Nephron progenitor cell (in vitro differentiated cells): Measurements from ENCODE around the gene MRTO4.

Experiments
- DNase-seq: peaks from one replicate; pipeline ENCODE4 v3.0.0; 2021
- H3K27ac Mint-ChIP-seq: 2 replicates; pipeline ENCODE4 v1.8.0; 2021; ENCODE audit warnings: mild to moderate bottlenecking, moderate library complexity, mixed read lengths
- H3K27me3 Mint-ChIP-seq: 2 replicates; pipeline ENCODE4 v1.8.0; 2021; ENCODE audit warnings: mild to moderate bottlenecking, low read depth, mixed read lengths; ENCODE audit not compliant: poor library complexity
- H3K36me3 Mint-ChIP-seq: 2 replicates; pipeline ENCODE4 v1.8.0; 2021; ENCODE audit warnings: low read depth, mixed read lengths
- H3K4me1 Mint-ChIP-seq: 2 replicates; pipeline ENCODE4 v1.8.0; 2021; ENCODE audit warnings: mixed read lengths
- H3K4me3 Mint-ChIP-seq: 2 replicates; pipeline ENCODE4 v1.8.0; 2021; ENCODE audit warnings: mild to moderate bottlenecking, moderate library complexity, mixed read lengths
- H3K9me3 Mint-ChIP-seq: 2 replicates; pipeline ENCODE4 v1.8.0; 2021; ENCODE audit warnings: mild to moderate bottlenecking, moderate library complexity, mixed read lengths
- CTCF ChIP-seq: fragments of 200-600 bp; sonication (generic); IDR thresholded peaks from 2 replicates; pipeline ENCODE4 v1.5.0; 2021; ENCODE audit warnings: antibody characterized with exemption

The MRTO4 gene

GRCh38 chr1:19305880-19306279, 54.3 kb downstream of the MRTO4 start:
- DNase-seq = no peak
- H3K4me3 Mint-ChIP-seq = no peak overlapping the region
- no peak overlapping the region for H3K27ac Mint-ChIP-seq
- no peaks in the 10 kb centered on the region for H3K27me3 Mint-ChIP-seq
- H3K36me3 Mint-ChIP-seq = peaks cover 72% of the 10 kb centered on the region
- H3K4me1 Mint-ChIP-seq = peaks cover 16% of the 10 kb centered on the region
- no peaks in the 10 kb centered on the region for H3K9me3 Mint-ChIP-seq
- TF ChIP-seq CTCF = no peak

DNA sequence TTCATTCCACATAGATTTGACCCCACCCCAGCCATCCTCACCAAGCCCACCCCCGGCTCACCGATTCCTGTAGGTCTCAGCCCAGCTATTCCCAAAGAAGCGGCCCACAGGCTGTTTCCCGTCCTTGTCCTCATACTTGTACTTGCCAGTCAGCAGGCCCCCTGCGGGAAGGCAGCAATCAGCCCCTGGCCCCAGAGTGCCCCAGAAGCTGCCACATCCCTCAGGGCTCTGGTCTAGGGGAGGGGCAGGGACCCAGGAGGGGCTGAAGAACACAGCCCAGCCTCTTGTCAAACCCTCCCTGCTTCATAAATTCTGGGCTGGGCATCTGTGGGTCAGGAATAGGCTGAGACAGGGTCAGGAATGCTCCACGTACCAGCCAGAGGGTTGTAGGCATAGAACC, 55.3 kb downstream of the MRTO4 start:
- H3K4me3 Mint-ChIP-seq = no peak overlapping the region
- H3K36me3 Mint-ChIP-seq = peaks cover 63% of the 10 kb centered on the region
- no peak for TF ChIP-seq CTCF
- H3K27me3 Mint-ChIP-seq = no peaks in the 10 kb centered on the region
- no peak for DNase-seq
- peaks cover 21% of the 10 kb centered on the region for H3K4me1 Mint-ChIP-seq
- no peaks in the 10 kb centered on the region for H3K9me3 Mint-ChIP-seq
- no peak overlapping the region for H3K27ac Mint-ChIP-seq

DNA sequence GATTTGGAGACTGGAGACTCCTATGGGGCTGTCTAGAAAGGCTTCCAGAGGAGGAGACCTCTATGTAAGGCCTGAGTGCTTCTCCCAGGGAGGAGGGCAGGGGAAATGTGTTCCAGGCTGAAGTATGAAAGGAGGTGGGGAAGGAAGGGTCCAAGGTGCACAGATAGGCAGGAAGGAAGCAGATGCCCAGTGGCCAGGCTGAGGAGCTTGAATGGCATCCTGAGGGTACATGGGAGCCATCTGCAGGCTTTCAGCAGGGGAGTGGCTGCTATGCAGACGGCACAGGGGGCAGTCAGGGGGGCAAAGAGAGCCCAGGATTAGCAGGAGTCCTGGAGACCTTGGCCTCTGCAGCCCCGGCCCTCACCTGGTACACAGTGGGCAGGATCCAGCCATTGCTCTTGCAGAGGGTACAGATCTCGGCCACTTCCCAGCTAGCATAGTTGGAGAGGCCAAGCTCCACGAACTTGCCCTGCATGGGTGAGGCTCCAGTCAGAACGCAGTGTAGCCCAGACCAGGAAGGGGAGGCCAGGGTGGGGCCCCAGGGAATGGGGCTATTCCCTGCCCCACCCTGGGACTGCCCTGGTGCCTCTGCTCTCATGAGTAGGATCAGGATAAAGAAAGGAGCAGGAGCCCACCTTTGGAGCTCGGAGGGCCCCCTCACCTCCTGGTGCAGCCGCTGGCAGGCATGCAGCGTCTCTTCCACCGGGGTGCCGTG, 56.3 kb downstream of the MRTO4 start:
- DNase-seq = no peak
- peaks cover 56% of the 10 kb centered on the region for H3K36me3 Mint-ChIP-seq
- no peaks in the 10 kb centered on the region for H3K27me3 Mint-ChIP-seq
- peaks cover 25% of the 10 kb centered on the region for H3K4me1 Mint-ChIP-seq
- TF ChIP-seq CTCF = no peak
- H3K9me3 Mint-ChIP-seq = no peaks in the 10 kb centered on the region
- H3K4me3 Mint-ChIP-seq = no peak overlapping the region
- H3K27ac Mint-ChIP-seq = peak overlapping the region; percentile 10

DNA sequence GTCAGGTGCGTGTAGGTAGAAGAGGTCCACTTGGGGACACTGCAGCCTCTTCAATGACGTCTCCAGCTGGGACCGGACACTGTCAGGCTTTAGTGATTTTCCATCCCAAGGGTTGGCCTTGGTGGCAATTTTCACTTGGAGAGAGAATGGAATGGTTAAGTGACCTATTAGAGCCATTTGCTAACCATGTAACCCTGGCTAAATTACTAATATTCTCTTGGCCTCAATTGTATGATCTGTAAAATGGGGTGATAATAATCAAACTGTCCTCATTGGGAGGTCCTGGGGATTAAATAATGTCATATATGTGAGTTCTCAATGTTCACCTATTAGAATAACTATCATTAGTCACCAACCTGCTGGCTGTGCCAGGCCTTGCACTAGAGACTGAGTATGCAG, 56.9 kb downstream of the MRTO4 start:
- Mint-ChIP-seq H3K27me3 (no peaks in the 10 kb centered on the region), H3K4me1 (peaks cover 31% of the 10 kb centered on the region), H3K4me3 (no peak overlapping the region), H3K27ac (peak overlapping the region; percentile 77), H3K36me3 (peaks cover 52% of the 10 kb centered on the region), H3K9me3 (no peaks in the 10 kb centered on the region)
- TF ChIP-seq CTCF = no peak
- DNase-seq = no peak

GRCh38 chr1:19309123-19309813, 57.7 kb downstream of the MRTO4 start:
- Mint-ChIP-seq H3K9me3 (no peaks in the 10 kb centered on the region), H3K4me1 (peaks cover 34% of the 10 kb centered on the region), H3K36me3 (peaks cover 44% of the 10 kb centered on the region), H3K27me3 (no peaks in the 10 kb centered on the region), H3K4me3 (no peak overlapping the region), H3K27ac (peak overlapping the region; percentile 77)
- no peak for DNase-seq
- no peak for TF ChIP-seq CTCF
